ENCODE measurements around the gene ZNF691.
"Not testable (repeated sequence)": the region's sequence is repeated elsewhere in the genome, so short reads cannot be mapped to it uniquely, and the experiment has no call there.

Gene ZNF691

GRCh38 chr1:42853116-42853884 lies 6.9 kb downstream of the ZNF691 start:
- H3K4me3 ChIP-seq (ENCODE audit: low read depth, low read length): no peak overlapping the region

GRCh38 chr1:42856554-42856953 lies 10.1 kb downstream of the ZNF691 start:
- not testable (repeated sequence) for H3K4me3 ChIP-seq (ENCODE audit: low read depth, low read length)

GRCh38 chr1:42859366-42859765 lies 13.0 kb downstream of the ZNF691 start:
- not testable (repeated sequence) for H3K4me3 ChIP-seq (ENCODE audit: low read depth, low read length)

GRCh38 chr1:42860339-42861013 lies 14.1 kb downstream of the ZNF691 start:
- H3K4me3 ChIP-seq (ENCODE audit: low read depth, low read length): no peak overlapping the region

- no peak overlapping the region for H3K4me3 ChIP-seq (ENCODE audit: low read depth, low read length)
These were observed 14.6 kb downstream of the ZNF691 start for GRCh38 chr1:42861014-42861399.

GRCh38 chr1:42866549-42866948 lies 20.1 kb downstream of the ZNF691 start:
- no peak overlapping the region for H3K4me3 ChIP-seq (ENCODE audit: low read depth, low read length)

GRCh38 chr1:42868466-42868865 lies 22.1 kb downstream of the ZNF691 start:
- H3K4me3 ChIP-seq (ENCODE audit: low read depth, low read length): not testable (repeated sequence)

- not testable (repeated sequence) for H3K4me3 ChIP-seq (ENCODE audit: low read depth, low read length)
These were observed 22.8 kb downstream of the ZNF691 start for GRCh38 chr1:42869254-42869653.

GRCh38 chr1:42869751-42870150 lies 23.3 kb downstream of the ZNF691 start:
- H3K4me3 ChIP-seq (ENCODE audit: low read depth, low read length): not testable (repeated sequence)

GRCh38 chr1:42873108-42873507 lies 26.7 kb downstream of the ZNF691 start:
- H3K4me3 ChIP-seq (ENCODE audit: low read depth, low read length): not testable (repeated sequence)

- no peak overlapping the region for H3K4me3 ChIP-seq (ENCODE audit: low read depth, low read length)
These were observed 27.3 kb downstream of the ZNF691 start for GRCh38 chr1:42873670-42874069.

GRCh38 chr1:42876009-42876408 lies 29.6 kb downstream of the ZNF691 start:
- H3K4me3 ChIP-seq (ENCODE audit: low read depth, low read length): no peak overlapping the region

- H3K4me3 ChIP-seq (ENCODE audit: low read depth, low read length): no peak overlapping the region
These were observed 31.0 kb downstream of the ZNF691 start for GRCh38 chr1:42877380-42877779.

- H3K4me3 ChIP-seq (ENCODE audit: low read depth, low read length): no peak overlapping the region
These were observed 34.0 kb downstream of the ZNF691 start for GRCh38 chr1:42880384-42880783.

GRCh38 chr1:42886046-42886739 lies 39.8 kb downstream of the ZNF691 start:
- H3K4me3 ChIP-seq (ENCODE audit: low read depth, low read length): no peak overlapping the region

- no peak overlapping the region for H3K4me3 ChIP-seq (ENCODE audit: low read depth, low read length)
These were observed 40.4 kb downstream of the ZNF691 start for GRCh38 chr1:42886800-42887199.

GRCh38 chr1:42887366-42887765 lies 41.0 kb downstream of the ZNF691 start:
- H3K4me3 ChIP-seq (ENCODE audit: low read depth, low read length): no peak overlapping the region

GRCh38 chr1:42888013-42888633 lies 41.7 kb downstream of the ZNF691 start:
- no peak overlapping the region for H3K4me3 ChIP-seq (ENCODE audit: low read depth, low read length)

- H3K4me3 ChIP-seq (ENCODE audit: low read depth, low read length): no peak overlapping the region
These were observed 42.9 kb downstream of the ZNF691 start for GRCh38 chr1:42889264-42889663.

- no peak overlapping the region for H3K4me3 ChIP-seq (ENCODE audit: low read depth, low read length)
These were observed 45.2 kb downstream of the ZNF691 start for GRCh38 chr1:42891465-42892138.

- H3K4me3 ChIP-seq (ENCODE audit: low read depth, low read length): not testable (repeated sequence)
These were observed 53.5 kb downstream of the ZNF691 start for GRCh38 chr1:42899960-42900359.
